ENCODE results near the gene CBX5. TPM values are rescaled to one million over a fixed set of nuclear protein-coding genes. Genes with fewer than 3 reads are reported as not detected.
A peak's percentile ranks its signal among the peaks of the same experiment; 100 is the strongest.
"Not testable (repeated sequence)": the region's sequence is repeated elsewhere in the genome, so short reads cannot be mapped to it uniquely, and the experiment has no call there.

CBX5 gene
- total RNA-seq, 1 experiment from 2014 or later: 71.6 TPM

DNA sequence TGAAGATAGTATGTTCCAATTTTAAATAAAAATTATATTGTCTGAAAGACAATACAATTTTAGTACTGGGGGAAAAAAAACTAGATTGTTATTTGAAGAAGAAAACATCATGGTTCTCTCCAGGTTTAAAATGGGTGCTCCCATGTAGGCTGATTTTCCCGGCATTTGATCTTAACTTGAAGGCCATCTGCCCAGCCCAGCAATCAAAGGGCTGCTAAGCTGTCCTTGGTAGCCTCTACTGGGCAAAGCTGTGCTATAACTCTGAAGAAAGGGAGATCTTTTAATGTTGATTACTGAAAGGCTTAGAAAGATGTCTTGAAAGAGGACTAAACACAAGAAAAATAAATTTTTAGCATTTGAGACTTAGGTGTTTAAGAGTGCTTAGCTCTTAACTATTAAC is 41.4 kb downstream of the CBX5 start:
- no peaks in the 10 kb centered on the region for H3K9me3 ChIP-seq (replicated peaks)
- peaks cover 81% of the 10 kb centered on the region for H3K36me3 ChIP-seq
- no peaks in the 10 kb centered on the region for H3K27me3 ChIP-seq (replicated peaks)
- H3K4me1 ChIP-seq (replicated peaks): no peaks in the 10 kb centered on the region
- H3K27ac ChIP-seq: no peak overlapping the region
- no peak for DNase-seq (ENCODE audit: low read depth in 1 of 2, low spot score in 2 of 2)
- H3K4me3 ChIP-seq: no peak overlapping the region

DNA sequence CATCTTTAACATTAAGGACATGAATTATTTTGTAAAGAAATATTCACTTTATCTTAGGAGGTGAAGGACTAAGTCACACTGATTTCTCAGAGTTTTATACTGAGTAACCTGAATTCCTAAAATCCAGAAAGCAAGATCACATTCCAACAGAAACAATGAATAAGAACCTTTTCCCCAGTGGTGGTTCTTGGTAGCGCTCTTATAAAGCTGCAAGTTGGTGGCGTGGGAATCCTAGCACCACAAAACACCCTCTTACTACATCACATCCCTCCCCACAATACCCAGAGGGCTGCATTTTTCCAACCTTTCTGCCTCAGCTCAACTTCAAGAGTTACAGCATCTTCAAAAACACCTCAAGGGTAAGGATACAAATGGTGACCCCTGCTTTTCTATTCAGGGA is 47.1 kb downstream of the CBX5 start:
- no peak overlapping the region for H3K4me3 ChIP-seq
- no peak for DNase-seq (ENCODE audit: low read depth in 1 of 2, low spot score in 2 of 2)
- peaks cover 23% of the 10 kb centered on the region for H3K4me1 ChIP-seq (replicated peaks)
- no peaks in the 10 kb centered on the region for H3K9me3 ChIP-seq (replicated peaks)
- H3K27ac ChIP-seq: no peak overlapping the region
- H3K27me3 ChIP-seq (replicated peaks): no peaks in the 10 kb centered on the region
- H3K36me3 ChIP-seq: peaks cover 27% of the 10 kb centered on the region

DNA sequence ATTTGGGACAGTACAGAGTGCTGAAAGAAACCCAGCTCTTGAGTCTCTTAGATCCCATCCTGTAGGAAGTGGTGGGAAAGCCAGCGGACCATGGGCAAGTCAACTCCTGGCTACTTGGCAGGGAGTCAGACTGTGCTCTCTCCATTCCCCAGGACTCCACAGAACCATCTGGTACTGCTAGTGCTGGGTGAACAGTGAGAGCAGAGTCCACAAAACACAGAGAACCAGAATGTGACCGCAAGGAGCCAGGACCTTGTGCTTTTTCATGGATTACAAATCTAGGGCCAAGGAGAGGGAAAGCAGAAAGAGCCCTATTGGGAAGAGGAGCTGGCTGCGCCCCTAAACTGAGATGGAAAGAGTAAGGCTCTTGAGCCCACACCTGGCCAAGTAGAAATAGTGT is 48.7 kb downstream of the CBX5 start:
- H3K4me1 ChIP-seq (replicated peaks): peaks cover 23% of the 10 kb centered on the region
- DNase-seq (ENCODE audit: low read depth in 1 of 2, low spot score in 2 of 2); H3K4me3 ChIP-seq; H3K27ac ChIP-seq; H3K27me3 ChIP-seq (replicated peaks); H3K9me3 ChIP-seq (replicated peaks): not testable (repeated sequence)
- H3K36me3 ChIP-seq: peaks cover 12% of the 10 kb centered on the region

DNA sequence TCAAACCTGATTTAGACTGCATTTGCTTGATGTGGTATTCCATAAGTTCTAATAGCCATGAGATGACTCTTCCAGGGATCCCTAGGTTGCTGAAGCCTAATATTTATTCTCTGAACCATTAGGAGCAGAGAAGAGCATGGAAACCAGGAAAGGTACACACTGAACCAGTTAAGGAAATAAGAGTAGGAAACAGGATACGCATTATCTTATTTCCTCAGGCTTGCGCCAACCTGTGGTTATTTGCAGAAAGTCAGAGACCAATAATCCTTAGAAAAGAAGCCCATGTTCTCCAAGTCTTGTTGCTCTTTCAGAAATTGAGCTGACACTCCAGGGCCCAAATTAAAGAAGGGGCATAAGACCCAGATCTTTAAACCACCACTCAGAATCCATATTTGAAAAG is 49.4 kb downstream of the CBX5 start:
- Histone ChIP-seq H3K27me3 (replicated peaks) (no peaks in the 10 kb centered on the region), H3K9me3 (replicated peaks) (no peaks in the 10 kb centered on the region), H3K4me3 (no peak overlapping the region), H3K4me1 (replicated peaks) (peaks cover 23% of the 10 kb centered on the region), H3K36me3 (peaks cover 5% of the 10 kb centered on the region), H3K27ac (peak overlapping the region; percentile 77; the same call in 1 of the 2 replicates)
- DNase-seq (ENCODE audit: low read depth in 1 of 2, low spot score in 2 of 2): no peak

DNA sequence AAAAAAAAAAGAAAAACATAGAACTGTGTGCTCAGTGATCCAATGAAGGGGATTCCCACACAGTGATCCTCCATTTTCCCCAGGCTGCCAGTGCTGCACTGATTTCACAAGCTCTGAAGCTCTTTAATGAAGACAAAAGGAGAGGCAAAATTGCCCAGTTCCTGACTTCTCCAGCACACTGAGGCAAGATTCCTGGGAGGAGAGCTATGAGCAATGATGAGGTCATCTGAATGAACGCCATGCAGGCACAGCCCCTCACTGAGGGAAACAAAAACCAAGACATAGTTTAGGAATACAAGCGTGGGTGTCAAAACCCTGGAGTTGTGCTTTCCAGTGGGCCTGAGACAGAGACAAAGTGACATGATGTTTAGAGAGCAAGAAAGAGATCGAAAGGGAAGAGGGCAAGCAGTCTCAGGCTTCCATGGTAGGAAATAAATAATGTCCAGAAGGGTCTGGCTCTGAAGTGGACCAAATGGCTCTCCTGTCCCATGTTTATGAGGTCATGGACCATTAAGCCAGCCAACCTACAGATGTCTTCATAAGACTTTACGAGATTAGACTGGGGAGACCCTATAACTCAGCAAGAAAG is 50.2 kb downstream of the CBX5 start:
- H3K4me3 ChIP-seq: no peak overlapping the region
- H3K36me3 ChIP-seq: 0 out of 2 replicates have a peak, but pooled peaks cover 4% of the 10 kb centered on the region
- H3K27me3 ChIP-seq (replicated peaks): no peaks in the 10 kb centered on the region
- peaks cover 23% of the 10 kb centered on the region for H3K4me1 ChIP-seq (replicated peaks)
- H3K9me3 ChIP-seq (replicated peaks): no peaks in the 10 kb centered on the region
- peak overlapping the region; percentile 77 for H3K27ac ChIP-seq
- peak; percentile 86 to 91 for DNase-seq (ENCODE audit: low read depth in 1 of 2, low spot score in 2 of 2)

DNA sequence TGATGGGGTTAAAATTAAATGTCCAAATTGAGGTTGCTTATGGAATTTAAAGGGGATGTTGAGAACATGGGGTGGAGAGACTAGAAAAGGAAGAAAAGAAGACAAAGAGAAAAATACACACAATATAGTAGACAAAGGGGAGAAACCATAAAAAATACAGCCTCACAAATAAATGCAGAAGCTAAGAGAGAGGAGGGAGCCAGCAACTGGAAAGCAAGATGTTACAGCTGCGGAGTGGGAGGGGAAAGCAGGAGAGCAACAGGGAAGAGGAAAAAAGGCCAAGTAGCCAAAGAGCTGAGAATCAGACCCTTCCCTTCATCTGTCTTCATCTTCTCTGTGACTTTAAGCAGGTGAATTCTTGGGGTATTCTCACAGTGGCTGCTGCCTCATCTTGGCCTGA is 51.5 kb downstream of the CBX5 start:
- peaks cover 26% of the 10 kb centered on the region for H3K4me1 ChIP-seq (replicated peaks)
- H3K27me3 ChIP-seq (replicated peaks): no peaks in the 10 kb centered on the region
- H3K9me3 ChIP-seq (replicated peaks): no peaks in the 10 kb centered on the region
- H3K27ac ChIP-seq: no peak overlapping the region
- H3K4me3 ChIP-seq: no peak overlapping the region
- no peak for DNase-seq (ENCODE audit: low read depth in 1 of 2, low spot score in 2 of 2)
- 0 out of 2 replicates have a peak, but pooled peaks cover 4% of the 10 kb centered on the region for H3K36me3 ChIP-seq

DNA sequence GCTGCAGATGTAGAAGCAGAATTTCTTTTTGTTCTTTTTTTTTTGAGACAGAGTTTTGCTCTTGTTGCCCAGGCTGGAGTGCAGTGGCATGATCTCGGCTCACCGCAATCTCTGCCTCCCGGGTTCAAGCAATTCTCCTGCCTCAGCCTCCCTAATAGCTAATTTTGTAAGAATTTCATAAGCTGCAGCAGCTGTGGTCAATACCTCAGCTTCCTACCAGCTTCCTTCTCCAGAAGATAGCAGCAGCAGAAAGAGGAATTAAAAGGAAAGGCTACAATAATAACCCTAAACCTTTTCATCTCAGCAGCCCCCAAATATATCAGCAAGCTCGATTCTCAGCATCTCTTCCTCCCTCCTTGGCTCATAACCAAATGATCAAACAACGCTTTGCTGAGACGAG is 52.0 kb downstream of the CBX5 start:
- not testable (repeated sequence) for DNase-seq (ENCODE audit: low read depth in 1 of 2, low spot score in 2 of 2); H3K27me3 ChIP-seq (replicated peaks); H3K36me3 ChIP-seq; H3K4me3 ChIP-seq; H3K9me3 ChIP-seq (replicated peaks); H3K27ac ChIP-seq
- peaks cover 31% of the 10 kb centered on the region for H3K4me1 ChIP-seq (replicated peaks)

DNA sequence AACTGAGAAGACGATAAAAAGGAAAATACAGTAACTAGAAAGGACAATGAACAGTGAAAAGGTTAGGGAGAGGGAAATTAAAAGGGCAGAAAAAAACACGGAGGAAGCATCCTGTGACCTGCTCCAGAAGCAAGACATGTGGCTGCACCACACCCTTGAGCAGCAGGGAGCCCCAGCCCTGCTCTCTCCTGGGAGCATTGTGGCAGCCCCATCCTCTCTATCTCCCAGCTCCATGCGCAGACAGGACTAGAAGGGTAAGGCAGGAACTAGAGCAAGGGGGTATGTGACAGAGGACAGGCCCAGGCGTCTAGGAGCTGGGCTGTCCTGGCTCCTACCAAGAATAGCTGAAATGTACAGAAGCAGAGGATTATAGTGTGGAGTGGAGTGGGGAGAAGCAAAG is 52.5 kb downstream of the CBX5 start:
- no peaks in the 10 kb centered on the region for H3K9me3 ChIP-seq (replicated peaks)
- 0 out of 2 replicates have a peak, but pooled peaks cover 4% of the 10 kb centered on the region for H3K36me3 ChIP-seq
- no peak overlapping the region for H3K4me3 ChIP-seq
- H3K4me1 ChIP-seq (replicated peaks): peaks cover 37% of the 10 kb centered on the region
- no peaks in the 10 kb centered on the region for H3K27me3 ChIP-seq (replicated peaks)
- H3K27ac ChIP-seq: no peak overlapping the region
- DNase-seq (ENCODE audit: low read depth in 1 of 2, low spot score in 2 of 2): no peak

DNA sequence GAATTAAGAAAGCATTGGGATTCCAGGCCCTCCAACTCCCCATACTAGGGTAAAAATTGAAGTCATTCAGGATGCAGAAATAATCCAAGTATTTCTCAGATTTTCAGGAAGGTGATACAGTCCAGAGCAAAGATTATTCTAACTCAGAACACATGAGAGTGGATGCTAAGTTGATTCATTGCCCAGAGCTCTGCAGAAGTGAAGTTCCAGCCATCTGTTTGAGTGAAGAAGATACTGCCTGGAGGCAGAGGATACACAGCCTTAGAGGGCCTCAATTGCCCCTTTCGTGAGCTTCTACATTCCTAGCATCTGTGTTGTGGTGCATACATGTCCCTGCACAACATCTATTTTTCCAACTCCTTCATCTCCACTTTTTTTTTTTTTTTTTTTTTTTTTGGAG is 54.3 kb downstream of the CBX5 start:
- DNase-seq (ENCODE audit: low read depth in 1 of 2, low spot score in 2 of 2): no peak
- H3K36me3 ChIP-seq: 0 out of 2 replicates have a peak, but pooled peaks cover 2% of the 10 kb centered on the region
- H3K4me1 ChIP-seq (replicated peaks): peaks cover 47% of the 10 kb centered on the region
- no peak overlapping the region for H3K4me3 ChIP-seq
- H3K9me3 ChIP-seq (replicated peaks): no peaks in the 10 kb centered on the region
- no peak overlapping the region for H3K27ac ChIP-seq
- H3K27me3 ChIP-seq (replicated peaks): no peaks in the 10 kb centered on the region

DNA sequence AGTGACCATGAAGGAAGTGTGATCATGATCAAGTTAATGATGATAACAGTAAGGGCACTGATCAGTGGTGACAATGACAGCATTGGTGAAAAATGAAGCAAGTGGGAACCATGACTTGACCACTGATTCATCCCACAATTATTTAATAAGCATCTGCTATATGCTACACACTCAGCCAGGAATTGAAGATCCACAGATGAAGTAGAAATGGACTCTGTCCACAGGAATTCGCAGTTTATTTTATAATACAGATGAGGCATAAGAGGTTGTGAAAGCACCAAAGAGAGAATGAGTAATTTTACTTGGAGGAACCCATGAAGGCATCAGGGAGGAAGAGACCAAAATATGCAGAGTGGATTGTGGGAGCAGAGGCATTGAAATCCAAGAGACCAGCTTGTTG is 57.3 kb downstream of the CBX5 start:
- Histone ChIP-seq H3K27me3 (replicated peaks) (no peaks in the 10 kb centered on the region), H3K9me3 (replicated peaks) (no peaks in the 10 kb centered on the region), H3K4me1 (replicated peaks) (peaks cover 31% of the 10 kb centered on the region), H3K4me3 (no peak overlapping the region), H3K27ac (peak overlapping the region; percentile 62), H3K36me3 (no peaks in the 10 kb centered on the region)
- peak in 1 of 2 experiments; percentile 88 for DNase-seq (ENCODE audit: low read depth in 1 of 2, low spot score in 2 of 2)

DNA sequence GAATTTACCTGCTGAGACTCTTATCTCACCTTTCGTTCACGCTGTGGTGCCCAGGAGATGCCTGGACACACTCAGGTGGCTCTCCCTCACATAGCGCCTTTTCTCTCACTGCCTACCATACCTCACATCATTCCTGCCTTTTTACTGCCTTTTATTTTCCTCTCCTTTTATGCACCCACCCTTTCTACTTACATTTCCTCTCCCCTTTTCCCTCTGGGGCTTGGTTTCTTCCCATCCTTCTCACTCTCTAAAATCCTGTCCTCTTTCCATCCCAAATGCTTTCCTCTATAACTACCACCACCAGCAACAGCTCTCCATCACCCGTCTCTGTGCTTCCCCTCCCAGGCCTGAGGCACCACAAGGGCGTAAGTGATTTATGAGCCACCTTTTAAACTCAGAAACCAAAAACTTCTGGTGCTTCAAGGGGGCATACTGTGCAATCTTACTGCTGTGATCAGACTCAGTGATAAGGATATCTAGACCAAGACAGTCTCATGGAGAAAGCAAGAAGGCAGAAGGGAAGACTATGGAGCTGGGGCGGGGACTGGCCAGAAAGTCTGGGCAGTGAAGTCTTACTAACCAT is 58.4 kb downstream of the CBX5 start:
- no peak for DNase-seq (ENCODE audit: low read depth in 1 of 2, low spot score in 2 of 2)
- Histone ChIP-seq H3K36me3 (no peaks in the 10 kb centered on the region), H3K4me1 (replicated peaks) (peaks cover 40% of the 10 kb centered on the region), H3K9me3 (replicated peaks) (no peaks in the 10 kb centered on the region), H3K27ac (peak overlapping the region; percentile 62; the same call in 1 of the 2 replicates), H3K4me3 (no peak overlapping the region), H3K27me3 (replicated peaks) (no peaks in the 10 kb centered on the region)

DNA sequence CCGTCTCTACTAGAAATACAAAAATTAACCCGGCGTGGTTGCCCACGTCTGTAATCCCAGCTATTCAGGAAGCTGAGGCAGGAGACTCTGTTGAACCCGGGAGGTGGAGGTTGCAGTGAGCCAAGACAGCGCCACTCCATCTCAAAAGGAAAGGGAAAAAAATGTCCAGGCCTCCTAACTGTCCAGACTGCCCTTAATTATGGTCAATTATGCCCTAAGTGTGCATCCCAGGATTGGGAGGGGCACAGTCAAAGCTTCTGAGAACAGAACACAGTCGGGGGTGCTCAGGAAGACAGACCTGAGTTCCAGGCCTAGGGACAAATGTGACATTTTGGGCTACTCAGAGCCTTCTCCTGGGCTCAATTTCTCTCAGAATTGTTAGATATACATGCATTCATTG is 59.4 kb downstream of the CBX5 start:
- Histone ChIP-seq H3K27me3 (replicated peaks) (no peaks in the 10 kb centered on the region), H3K36me3 (no peaks in the 10 kb centered on the region), H3K4me1 (replicated peaks) (peaks cover 43% of the 10 kb centered on the region), H3K9me3 (replicated peaks) (no peaks in the 10 kb centered on the region), H3K27ac (no peak overlapping the region), H3K4me3 (no peak overlapping the region)
- no peak for DNase-seq (ENCODE audit: low read depth in 1 of 2, low spot score in 2 of 2)

DNA sequence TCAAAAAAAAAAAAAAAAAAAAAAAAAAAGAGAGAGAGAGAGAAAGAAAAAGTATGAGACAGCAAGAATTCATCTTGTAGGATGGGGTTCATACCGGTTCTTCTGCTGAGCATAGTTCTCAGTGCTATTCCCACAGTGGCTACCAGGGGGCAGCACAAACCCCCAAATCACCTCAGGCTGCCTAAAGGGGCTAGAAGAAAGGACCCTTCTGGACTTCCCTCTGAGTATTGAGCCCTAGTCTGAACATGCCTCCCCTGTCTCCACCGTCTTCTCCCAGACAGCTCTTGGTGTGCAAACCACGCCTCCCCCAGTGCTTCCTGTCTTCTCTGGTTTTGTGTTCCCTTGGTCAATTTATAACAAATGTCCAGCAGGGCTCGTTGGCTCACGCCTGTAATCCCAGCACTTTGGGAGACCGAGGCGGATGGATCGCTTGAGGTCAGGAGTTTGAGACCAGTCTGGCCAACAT is 59.8 kb downstream of the CBX5 start:
- H3K4me1 ChIP-seq (replicated peaks): peaks cover 43% of the 10 kb centered on the region
- H3K9me3 ChIP-seq (replicated peaks): no peaks in the 10 kb centered on the region
- H3K27ac ChIP-seq: no peak overlapping the region
- H3K4me3 ChIP-seq: no peak overlapping the region
- H3K36me3 ChIP-seq: no peaks in the 10 kb centered on the region
- H3K27me3 ChIP-seq (replicated peaks): no peaks in the 10 kb centered on the region
- DNase-seq (ENCODE audit: low read depth in 1 of 2, low spot score in 2 of 2): peak; percentile 72 to 76

DNA sequence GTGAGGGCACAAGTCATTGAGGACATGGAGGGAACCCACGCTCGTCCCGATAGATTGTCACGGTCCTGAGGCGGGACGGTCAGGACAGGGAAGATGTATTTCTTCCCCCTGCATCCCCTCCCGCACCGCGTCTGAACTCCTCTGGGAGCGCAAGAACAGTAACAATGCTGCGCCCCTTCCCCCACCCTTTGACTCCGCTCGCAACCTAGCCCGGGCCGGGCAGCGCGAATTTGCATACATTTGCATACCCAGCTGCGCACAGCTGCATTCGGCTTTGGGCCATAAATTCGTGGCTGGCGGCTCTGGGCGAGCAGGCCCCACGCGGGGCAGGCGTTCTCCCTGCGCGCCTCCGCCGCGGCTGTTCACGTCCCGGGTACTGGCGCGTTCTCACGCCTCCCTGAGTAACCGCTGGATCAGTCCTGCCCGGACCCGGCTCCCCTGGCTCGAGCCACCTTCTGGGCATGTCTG is 62.1 kb downstream of the CBX5 start:
- no peak overlapping the region for H3K4me3 ChIP-seq
- H3K36me3 ChIP-seq: no peaks in the 10 kb centered on the region
- no peaks in the 10 kb centered on the region for H3K9me3 ChIP-seq (replicated peaks)
- H3K4me1 ChIP-seq (replicated peaks): peaks cover 37% of the 10 kb centered on the region
- no peak for DNase-seq (ENCODE audit: low read depth in 1 of 2, low spot score in 2 of 2)
- no peak overlapping the region for H3K27ac ChIP-seq
- H3K27me3 ChIP-seq (replicated peaks): no peaks in the 10 kb centered on the region

All from SJSA1 (cell line).